CD4-positive, alpha-beta T cell treated with Interleukin-4 for 4 hours (primary cell): ENCODE measurements around the gene ABCC10.
"Not testable (repeated sequence)": the region's sequence is repeated elsewhere in the genome, so short reads cannot be mapped to it uniquely, and the experiment has no call there.

Source experiments
- DNase-seq: peaks from one replicate; pipeline ENCODE4 v3.0.0-alpha.2; 2020

ABCC10 gene

DNA sequence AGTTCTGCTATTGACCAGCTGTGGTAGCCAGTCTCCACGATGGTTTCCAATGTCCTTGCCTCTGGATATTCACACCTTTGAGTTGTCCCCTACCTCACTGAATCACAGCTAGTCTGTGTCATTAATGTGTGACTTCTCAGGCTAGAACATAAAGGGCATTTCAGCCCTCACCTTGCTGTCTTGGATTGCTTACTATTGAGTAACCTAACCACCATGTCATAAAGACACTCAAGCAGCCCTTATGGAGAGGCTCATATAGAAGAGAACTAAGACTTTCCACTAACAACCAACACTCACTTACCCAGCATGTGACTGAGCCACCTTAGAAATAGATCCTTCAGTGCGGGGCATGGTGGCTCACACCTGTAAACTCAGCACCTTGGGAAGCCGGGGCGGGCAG is 19.1 kb upstream of the ABCC10 start:
- DNase-seq, result no peak

DNA sequence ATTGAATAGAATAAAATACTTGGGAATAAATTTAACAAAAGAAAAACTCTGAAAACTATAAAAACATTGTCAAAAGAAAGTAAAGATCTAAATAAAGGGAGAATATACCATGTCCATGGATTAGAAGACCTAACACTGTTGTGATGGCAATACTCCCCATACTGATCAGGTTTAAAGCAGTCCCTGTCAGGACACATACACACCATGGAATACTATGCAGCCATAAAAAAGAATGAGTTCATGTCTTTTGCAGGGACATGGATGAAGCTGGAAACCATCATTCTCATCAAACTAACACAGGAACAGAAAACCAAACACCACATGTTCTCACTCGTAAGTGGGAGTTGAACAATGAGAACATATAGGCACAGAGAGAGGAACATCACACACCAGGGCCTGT is 16.6 kb upstream of the ABCC10 start:
- DNase-seq, result not testable (repeated sequence)

- DNase-seq, result no peak
These were observed 14.8 kb upstream of the ABCC10 start for GRCh38 chr6:43412541-43412940.

DNA sequence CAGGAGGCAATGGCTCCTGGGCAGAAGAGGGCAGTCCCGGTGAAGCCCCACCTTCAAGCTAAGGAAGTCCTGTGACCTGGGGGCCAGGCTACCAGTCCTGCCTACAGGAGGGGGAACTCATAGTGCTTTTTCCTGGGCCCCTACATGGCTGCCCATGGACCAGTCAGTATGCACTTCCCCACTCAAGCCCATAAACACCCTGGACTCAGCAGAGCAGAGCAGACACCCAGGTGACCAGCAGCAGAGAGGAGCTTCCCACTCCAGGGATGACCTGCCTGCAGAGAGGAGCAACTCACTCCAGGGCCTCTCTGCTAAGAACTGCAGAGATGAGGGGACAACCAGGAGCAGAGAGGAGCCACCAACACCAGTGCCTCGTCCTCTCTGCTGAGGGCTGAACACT is 14.3 kb upstream of the ABCC10 start:
- DNase-seq, result no peak

DNA sequence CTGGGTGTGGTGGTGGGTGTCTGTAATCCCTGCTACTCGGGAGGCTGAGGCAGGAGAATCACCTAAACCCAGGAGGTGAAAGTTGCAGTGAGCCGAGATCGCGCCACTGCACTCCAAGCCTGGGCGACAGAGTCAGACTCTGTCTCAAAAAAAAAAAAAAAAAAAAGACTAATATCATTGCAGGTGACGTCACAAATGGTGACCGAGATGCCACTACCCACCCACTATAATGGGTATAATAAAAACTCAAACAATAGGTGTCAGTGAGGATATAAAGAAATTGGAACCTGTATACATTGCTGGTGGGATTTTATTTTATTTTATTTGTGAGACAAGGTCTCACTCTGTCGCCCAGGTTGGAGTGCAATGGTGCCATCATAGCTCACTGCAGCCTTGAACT is 12.1 kb upstream of the ABCC10 start:
- DNase-seq, result not testable (repeated sequence)

DNA sequence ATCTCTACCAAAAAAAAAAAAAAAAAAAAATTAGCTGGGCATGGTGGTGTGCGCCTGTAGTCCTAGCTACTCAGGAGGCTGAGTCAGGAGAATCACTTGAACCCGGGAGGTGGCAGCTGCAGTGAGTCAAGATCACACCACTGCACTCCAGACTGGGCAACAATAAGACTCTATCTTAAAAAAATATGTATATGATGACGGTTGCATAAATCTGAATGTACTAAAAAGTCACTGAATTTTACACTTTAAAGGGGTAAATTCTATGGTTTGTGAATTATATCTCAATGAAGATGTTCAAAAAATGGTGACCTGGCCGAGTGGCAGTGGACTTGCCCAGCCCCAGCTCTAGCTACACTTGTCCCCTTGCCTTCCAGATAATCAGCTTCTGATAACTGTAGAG is 10.4 kb upstream of the ABCC10 start:
- no peak for DNase-seq

GRCh38 chr6:43420012-43420709 is 7.2 kb upstream of the ABCC10 start:
- no peak for DNase-seq

- no peak for DNase-seq
These were observed 5.5 kb upstream of the ABCC10 start for GRCh38 chr6:43421831-43422230.

DNA sequence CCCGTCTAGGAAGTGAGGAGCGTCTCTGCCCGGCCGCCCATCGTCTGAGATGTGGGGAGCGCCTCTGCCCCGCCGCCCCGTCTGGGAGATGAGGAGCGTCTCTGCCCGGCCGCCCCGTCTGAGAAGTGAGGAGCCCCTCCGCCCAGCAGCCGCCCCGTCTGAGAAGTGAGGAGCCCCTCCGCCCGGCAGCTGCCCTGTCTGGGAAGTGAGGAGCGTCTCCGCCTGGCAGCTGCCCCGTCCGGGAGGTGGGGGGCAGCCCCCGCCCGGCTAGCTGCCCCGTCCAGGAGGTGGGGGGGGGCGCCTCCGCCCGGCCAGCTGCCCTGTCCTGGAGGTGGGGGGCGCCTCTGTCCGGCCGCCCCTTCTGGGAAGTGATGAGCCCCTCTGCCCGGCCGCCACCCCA is 2.3 kb upstream of the ABCC10 start:
- not testable (repeated sequence) for DNase-seq

DNA sequence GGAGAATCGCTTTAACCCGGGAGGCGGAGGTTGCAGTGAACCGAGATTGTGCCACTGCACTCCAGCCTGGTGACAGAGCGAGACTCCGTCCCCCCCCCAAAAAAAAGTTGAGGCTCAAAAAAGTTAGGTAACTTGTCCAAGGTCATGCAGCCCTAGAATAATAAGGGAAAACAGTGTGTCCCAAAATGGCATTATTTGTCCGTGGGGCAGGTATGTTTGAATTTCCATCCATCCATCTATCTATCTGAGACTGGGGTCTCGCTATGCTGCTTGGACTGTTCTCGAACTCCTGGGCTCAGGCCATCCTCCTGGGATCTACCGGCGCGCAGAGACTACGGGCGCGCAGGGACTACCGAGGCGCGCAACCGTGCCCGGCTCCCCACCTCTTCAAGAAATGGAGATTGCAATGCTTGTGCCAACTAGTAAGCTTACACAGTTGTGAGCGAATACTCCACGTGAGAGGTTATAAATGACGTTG is 374 bp upstream of the ABCC10 start:
- no peak for DNase-seq

GRCh38 chr6:43428112-43428570 is 800 bp downstream of the ABCC10 start:
- no peak for DNase-seq

GRCh38 chr6:43428874-43429273 is 1.5 kb downstream of the ABCC10 start:
- DNase-seq, result no peak

GRCh38 chr6:43432009-43432945 is 4.9 kb downstream of the ABCC10 start:
- no peak for DNase-seq

DNA sequence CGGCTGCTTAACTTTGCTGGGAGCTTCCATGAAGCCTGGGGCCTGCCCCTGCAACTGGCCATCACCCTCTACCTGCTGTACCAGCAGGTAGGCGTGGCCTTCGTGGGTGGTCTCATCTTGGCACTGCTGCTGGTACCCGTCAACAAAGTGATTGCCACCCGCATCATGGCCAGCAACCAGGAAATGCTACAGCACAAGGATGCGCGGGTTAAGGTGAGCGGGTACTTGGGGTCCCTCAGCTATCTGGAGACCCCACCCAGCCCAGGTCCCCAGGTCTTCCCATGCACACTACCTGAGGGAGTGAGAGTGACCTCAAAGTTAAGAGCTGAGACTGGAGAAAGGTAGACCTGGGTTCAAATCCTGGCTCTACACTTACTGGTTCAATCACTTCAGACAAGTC is 5.8 kb downstream of the ABCC10 start:
- no peak for DNase-seq

DNA sequence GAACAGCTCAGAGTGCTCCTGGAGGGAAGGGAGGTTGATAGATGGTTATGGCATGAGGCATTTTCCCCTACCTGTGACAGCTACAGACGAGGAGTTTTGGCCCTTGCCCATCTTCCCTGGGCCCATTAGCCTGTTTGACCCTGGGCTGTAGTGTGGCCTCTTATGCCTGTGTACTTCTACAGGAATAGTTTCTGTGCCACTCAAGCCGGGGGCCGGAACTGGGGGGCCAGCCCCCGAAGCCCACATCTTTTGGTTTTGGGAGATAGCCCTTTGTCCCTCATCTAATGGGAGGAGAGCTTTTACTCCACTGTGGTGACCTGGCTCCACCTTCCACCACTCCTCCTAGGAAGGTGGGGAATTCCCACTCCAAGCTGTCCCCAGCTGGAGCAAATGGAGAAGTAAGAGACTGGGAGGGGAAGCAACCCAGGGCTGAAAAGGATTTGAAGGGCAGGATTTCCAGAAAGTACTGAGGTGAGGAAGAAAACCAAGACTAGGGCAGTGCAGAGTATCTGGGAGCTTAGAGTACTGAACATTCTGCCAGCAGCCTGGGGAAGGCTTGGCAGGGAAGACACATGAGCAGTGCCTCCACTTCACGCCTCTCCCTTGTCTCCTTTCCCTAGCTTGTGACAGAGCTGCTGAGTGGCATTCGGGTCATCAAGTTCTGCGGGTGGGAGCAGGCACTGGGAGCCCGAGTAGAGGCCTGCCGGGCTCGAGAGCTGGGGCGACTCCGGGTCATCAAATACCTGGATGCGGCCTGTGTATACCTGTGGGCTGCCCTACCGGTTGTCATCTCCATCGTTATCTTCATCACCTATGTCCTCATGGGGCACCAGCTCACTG is 6.9 kb downstream of the ABCC10 start:
- DNase-seq, result no peak

DNA sequence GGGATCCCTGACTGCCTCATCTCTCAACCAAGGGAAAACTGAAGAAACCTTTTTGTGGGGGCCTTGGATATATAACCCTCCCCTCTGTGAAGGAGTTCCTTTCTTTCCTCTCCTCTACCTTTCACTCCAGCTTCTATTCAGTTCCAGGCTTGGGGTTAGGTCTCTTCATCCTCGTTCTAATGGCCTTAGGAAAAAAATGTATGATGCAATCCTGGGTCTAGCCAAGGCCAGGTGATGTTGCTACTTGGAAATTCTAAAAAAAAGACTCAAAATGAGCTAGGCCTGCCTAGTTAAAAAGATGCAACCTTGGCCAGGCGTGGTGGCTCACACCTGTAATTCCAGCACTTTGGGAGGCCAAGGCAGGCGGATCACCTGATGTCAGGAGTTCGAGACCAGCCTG is 7.6 kb downstream of the ABCC10 start:
- no peak for DNase-seq

DNA sequence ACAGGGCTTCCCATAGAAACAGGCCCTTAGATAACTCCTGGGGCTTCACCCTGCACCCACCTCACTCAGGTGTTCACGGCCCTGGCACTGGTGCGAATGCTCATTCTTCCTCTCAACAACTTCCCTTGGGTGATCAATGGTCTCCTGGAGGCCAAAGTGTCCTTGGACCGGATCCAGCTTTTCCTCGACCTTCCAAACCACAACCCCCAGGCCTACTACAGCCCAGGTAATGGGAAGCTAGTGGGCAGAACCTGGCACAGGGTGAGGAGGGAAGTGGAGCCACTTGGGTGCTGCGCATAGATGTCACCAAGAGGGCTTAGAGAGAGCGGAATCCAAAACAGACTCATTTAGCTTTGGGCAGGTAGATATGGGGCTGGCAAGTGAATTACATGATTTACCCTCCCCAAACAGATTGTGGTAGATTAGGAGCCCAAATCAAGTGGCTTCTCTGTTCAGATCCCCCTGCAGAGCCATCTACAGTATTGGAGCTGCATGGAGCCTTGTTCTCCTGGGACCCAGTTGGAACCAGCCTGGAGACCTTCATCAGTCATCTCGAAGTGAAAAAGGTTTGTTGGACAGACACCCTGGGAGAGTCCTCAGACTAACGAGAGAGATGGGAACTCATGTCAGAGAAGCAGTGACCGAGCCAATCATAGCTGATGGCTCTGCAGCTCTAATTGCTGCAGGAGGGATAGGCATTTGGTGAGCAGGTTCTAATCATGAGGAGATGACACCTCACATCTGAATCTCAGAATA is 8.5 kb downstream of the ABCC10 start:
- no peak for DNase-seq

- no peak for DNase-seq
These were observed 9.4 kb downstream of the ABCC10 start for GRCh38 chr6:43436577-43437282.

DNA sequence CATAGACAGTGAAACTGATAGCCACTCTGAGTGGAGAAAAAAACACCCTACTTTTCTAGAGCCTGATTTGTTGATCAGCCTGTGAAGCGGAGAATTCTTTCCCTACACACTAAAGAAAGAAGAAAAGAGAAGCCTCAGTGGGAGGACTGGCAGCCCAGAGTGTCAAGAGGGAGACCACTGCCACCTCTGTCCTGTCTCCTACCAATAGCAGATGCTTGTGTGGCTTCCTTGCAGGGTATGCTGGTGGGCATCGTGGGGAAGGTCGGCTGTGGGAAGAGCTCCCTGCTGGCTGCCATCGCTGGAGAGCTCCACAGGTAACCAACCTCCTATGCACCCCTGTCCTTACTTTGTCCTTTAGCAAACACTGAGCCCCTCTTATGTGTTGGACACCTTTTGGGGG is 10.4 kb downstream of the ABCC10 start:
- no peak for DNase-seq

- DNase-seq, result no peak
These were observed 15.6 kb downstream of the ABCC10 start for GRCh38 chr6:43442935-43443334.

DNA sequence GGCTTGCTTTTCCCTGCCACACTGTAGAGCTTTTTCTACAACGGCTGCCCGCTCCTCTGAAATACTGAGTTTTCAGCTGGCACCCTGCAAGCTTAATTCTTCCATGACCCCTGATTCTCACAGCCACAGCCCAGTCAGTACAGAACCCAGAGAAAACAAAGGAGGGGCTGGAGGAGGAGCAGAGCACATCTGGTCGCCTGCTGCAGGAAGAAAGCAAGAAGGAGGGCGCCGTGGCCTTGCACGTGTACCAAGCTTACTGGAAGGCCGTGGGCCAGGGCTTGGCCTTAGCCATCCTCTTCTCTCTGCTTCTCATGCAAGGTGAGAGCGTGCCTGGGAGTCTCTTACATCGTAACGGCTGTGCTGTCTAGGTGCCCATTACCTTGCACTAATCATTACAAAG is 16.7 kb downstream of the ABCC10 start:
- no peak for DNase-seq

- DNase-seq, result no peak
These were observed 17.2 kb downstream of the ABCC10 start for GRCh38 chr6:43444582-43444981.
